Measurements from ENCODE around the gene BANK1.

DNA sequence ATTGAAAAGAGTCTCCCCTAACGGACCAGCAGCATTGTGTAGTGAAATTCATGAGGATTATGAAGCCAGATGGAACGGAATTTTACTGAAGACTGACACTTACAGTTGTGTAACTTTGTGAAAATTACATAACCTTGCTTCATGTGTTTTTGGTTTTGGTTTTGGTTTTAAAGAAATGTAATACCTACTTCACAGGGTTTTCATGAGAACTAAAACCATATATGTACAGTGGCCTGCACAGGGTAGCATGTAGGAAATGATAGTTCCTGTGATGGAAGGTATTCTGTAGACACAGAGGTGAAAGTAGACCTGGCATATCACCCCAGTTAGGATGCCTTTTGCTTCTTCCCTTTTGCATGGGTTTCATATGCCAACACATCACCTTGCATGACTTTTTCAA, 247.0 kb downstream of the BANK1 start:
- no peak for TF ChIP-seq CTCF (IDR thresholded peaks at IDR 0.05 in 2 of 3, conservative IDR thresholded peaks at IDR 0.05 in 1 of 3; ENCODE audit: control insufficient read depth in 2 of 3, extremely low read depth in 1 of 3, insufficient read depth in 1 of 3, low read depth in 3 of 3, low read length in 3 of 3)
- no peak for TF ChIP-seq HDAC6 (IDR thresholded peaks at IDR 0.05; ENCODE audit: unreplicated experiment)
- no peak for TF ChIP-seq JUND (IDR thresholded peaks at IDR 0.05; ENCODE audit: low read depth, low read length)
- no peak for TF ChIP-seq SMARCA5 (IDR thresholded peaks at IDR 0.05)
- no peak for TF ChIP-seq RAD21 (IDR thresholded peaks at IDR 0.05; ENCODE audit: insufficient read depth, low read depth, low read length)
- no peak for TF ChIP-seq PBX3 (IDR thresholded peaks at IDR 0.05; ENCODE audit: insufficient replicate concordance, low read depth, low read length)

All from GM12878 (cell line).